Tibial artery (tissue), 4 donors: ENCODE measurements around the gene EGFL7.

ENCODE experiments used
- DNase-seq, 2 donors: peaks; one replicate each; pipeline ENCODE4 v3.0.0-alpha.2; 2019
- H3K27ac ChIP-seq, 2 donors: fragments of 200-600 bp; sonication (generic) in 1 of 2; 1 replicate in 1 of 2; 2 replicates in 1 of 2; pipeline ENCODE4 v1.5.1; 2018 to 2019; ENCODE audit warnings: mild to moderate bottlenecking in 1 of 2
- H3K27me3 ChIP-seq, 2 donors: fragments of 200-600 bp; sonication (generic) in 1 of 2; one replicate each; pipeline versions ENCODE4 v1.5.1 to v1.6.0; 2016 to 2019
- H3K36me3 ChIP-seq, 3 donors: fragments of 200-600 bp; sonication (generic) in 2 of 3; one replicate each; pipeline ENCODE4 v1.5.1; 2016 to 2019; ENCODE audit warnings: mild to moderate bottlenecking in 2 of 3
- H3K4me1 ChIP-seq, 4 donors: fragments of 200-600 bp; sonication (generic) in 2 of 4; 1 replicate in 3 of 4; 2 replicates in 1 of 4; pipeline ENCODE4 v1.5.1; 2016 to 2019
- H3K4me3 ChIP-seq, 2 donors: fragments of 200-600 bp; sonication (generic) in 1 of 2; 1 replicate in 1 of 2; 2 replicates in 1 of 2; pipeline ENCODE4 v1.5.1; 2018 to 2019; ENCODE audit warnings: mild to moderate bottlenecking in 2 of 2
- H3K9me3 ChIP-seq, 3 donors: fragments of 200-600 bp; sonication (generic) in 1 of 3; one replicate each; pipeline ENCODE4 v1.5.1; 2016 to 2019
- CTCF ChIP-seq, 2 experiments: fragments of 200-600 bp in 1 of 2; fragments of 450-650 bp in 1 of 2; IDR thresholded peaks; one replicate each; pipeline ENCODE4 v1.5.1; 2017 to 2019; ENCODE audit warnings: antibody characterized with exemption in 2 of 2, mild to moderate bottlenecking in 1 of 2, moderate library complexity in 1 of 2
- intact Hi-C: fragments of 100-400 bp; cut with DNase I; formaldehyde crosslinking; loops from one replicate; pipeline ENCODE4 v1.15.0; 2023; ENCODE audit warnings: low total_unique reads

Gene EGFL7

GRCh38 chr9:136615631-136616306, 46.9 kb upstream of the EGFL7 start:
- TF ChIP-seq CTCF (IDR thresholded peaks at IDR 0.05), result no peak
- H3K4me1 ChIP-seq, result no peaks in the 10 kb centered on the region
- H3K4me3 ChIP-seq, result no peak overlapping the region
- H3K36me3 ChIP-seq, result no peaks in the 10 kb centered on the region
- no peak overlapping the region for H3K27ac ChIP-seq
- no peaks in the 10 kb centered on the region for H3K9me3 ChIP-seq
- DNase-seq, result no peak
- H3K27me3 ChIP-seq, result peaks cover 0 to 9% of the 10 kb centered on the region in 2 donors
- intact Hi-C loops, result loop anchor here (5.0 kb wide), 1 partner anchor 78 kb away; no protein-coding TSS in a partner anchor

GRCh38 chr9:136616307-136616635, 46.4 kb upstream of the EGFL7 start:
- H3K4me3 ChIP-seq, result no peak overlapping the region
- H3K9me3 ChIP-seq, result no peaks in the 10 kb centered on the region
- intact Hi-C loops, result loop anchor here (5.0 kb wide), 1 partner anchor 79 kb away; no protein-coding TSS in a partner anchor
- peaks cover 0 to 9% of the 10 kb centered on the region in 2 donors for H3K27me3 ChIP-seq
- no peaks in the 10 kb centered on the region for H3K4me1 ChIP-seq
- H3K27ac ChIP-seq, result no peak overlapping the region
- no peak for DNase-seq
- no peaks in the 10 kb centered on the region for H3K36me3 ChIP-seq
- TF ChIP-seq CTCF (IDR thresholded peaks at IDR 0.05), result no peak

- Histone ChIP-seq H3K9me3 (no peaks in the 10 kb centered on the region), H3K27ac (no peak overlapping the region), H3K27me3 (peaks cover 0 to 9% of the 10 kb centered on the region in 2 donors), H3K4me3 (no peak overlapping the region), H3K36me3 (no peaks in the 10 kb centered on the region), H3K4me1 (no peaks in the 10 kb centered on the region)
- no peak for TF ChIP-seq CTCF (IDR thresholded peaks at IDR 0.05)
- no peak for DNase-seq
- intact Hi-C loops, result loop anchor here (5.0 kb wide), 1 partner anchor 80 kb away; no protein-coding TSS in a partner anchor
Observed at GRCh38 chr9:136616948-136617695, 45.6 kb upstream of the EGFL7 start.

DNA sequence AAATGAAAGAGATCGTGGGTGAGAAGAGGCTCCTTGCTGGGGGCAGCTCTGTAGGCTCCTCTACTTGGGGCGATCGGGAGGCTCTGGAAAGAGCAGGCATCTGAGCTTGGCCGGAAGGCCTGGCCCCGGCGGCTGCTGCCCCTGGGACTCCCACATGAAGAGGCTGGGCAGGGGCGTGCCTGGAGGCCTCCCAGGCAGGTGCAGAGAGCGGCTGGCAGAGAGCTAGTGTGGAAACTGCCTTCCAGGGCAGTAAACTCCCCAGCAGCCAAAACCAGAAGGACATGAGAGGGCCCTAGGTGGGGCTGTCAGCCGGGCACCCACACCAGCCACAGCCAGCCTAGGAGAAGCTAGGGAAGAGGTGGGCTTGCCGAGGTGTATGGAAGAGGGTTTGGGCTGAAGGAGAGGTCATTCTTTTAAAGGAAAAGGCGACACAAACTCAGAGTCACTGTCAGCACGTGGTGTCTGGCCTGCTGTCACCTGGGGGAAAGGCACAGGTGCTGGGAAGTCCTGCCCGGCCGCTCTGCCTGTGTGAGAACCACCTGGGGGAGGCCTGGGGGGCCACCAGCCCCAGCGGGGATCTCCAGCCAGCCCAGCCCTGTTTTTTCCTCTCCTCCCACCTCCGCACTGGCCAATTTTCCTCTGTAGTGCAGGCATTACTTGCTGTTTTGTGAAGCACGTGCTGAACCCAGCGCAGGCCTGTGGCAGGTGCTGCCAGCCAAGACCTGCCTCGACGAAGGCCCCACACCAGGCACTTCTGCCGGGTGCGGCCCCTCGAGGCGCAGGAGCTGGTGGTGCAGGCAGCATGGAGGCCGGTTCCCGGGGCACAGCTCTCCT, 44.8 kb upstream of the EGFL7 start:
- intact Hi-C loops, result loop anchor here (5.0 kb wide), 1 partner anchor 81 kb away; no protein-coding TSS in a partner anchor
- DNase-seq, result no peak
- Histone ChIP-seq H3K36me3 (no peaks in the 10 kb centered on the region), H3K9me3 (no peaks in the 10 kb centered on the region), H3K4me3 (no peak overlapping the region), H3K27me3 (peaks cover 0 to 9% of the 10 kb centered on the region in 2 donors), H3K4me1 (no peaks in the 10 kb centered on the region), H3K27ac (no peak overlapping the region)
- TF ChIP-seq CTCF (IDR thresholded peaks at IDR 0.05), result no peak
